ENCODE results near the gene SLC7A5. TPM values are rescaled to one million over a fixed set of nuclear protein-coding genes. Genes with fewer than 3 reads are reported as not detected.
"Not testable (repeated sequence)": the region's sequence is repeated elsewhere in the genome, so short reads cannot be mapped to it uniquely, and the experiment has no call there.

SLC7A5 gene
- total RNA-seq, 4 donors from 2014 or later, result 7.0 to 133 (median 19.1) TPM

GRCh38 chr16:87792205-87792565 lies 77.1 kb downstream of the SLC7A5 start:
- H3K27me3 ChIP-seq, result no peaks in the 10 kb centered on the region
- H3K36me3 ChIP-seq, result no peaks in the 10 kb centered on the region
- H3K9me3 ChIP-seq, result no peaks in the 10 kb centered on the region
- H3K4me1 ChIP-seq, result peaks cover 13 to 22% of the 10 kb centered on the region in 2 donors
- DNase-seq, result no peak
- intact Hi-C loops (cut with DNase I; ENCODE audit: low total_unique reads), result no loop called here
- ATAC-seq, result no peak
- no peak for TF ChIP-seq POLR2A (IDR thresholded peaks at IDR 0.05)
- no peak for TF ChIP-seq CTCF (IDR thresholded peaks at IDR 0.05 in 4 of 5, conservative IDR thresholded peaks at IDR 0.05 in 1 of 5)
- in situ Hi-C loops (cut with MboI; ENCODE audit: low sequenced_read_pairs in 4 of 4), result loop anchor here in 1 of 4 donors (25.0 kb wide), 1 partner anchor 95 kb away; no protein-coding TSS in a partner anchor
- peak overlapping the region in 2 of 4 donors; percentile 55 to 70 for H3K27ac ChIP-seq
- no peak overlapping the region for H3K4me3 ChIP-seq

- DNase-seq (peak in 1 of 2 donors; percentile 20), ATAC-seq (peak; percentile 27 to 32)
- no peaks in the 10 kb centered on the region for H3K9me3 ChIP-seq
- peaks cover 13 to 22% of the 10 kb centered on the region in 2 donors for H3K4me1 ChIP-seq
- no peaks in the 10 kb centered on the region for H3K27me3 ChIP-seq
- in situ Hi-C loops (cut with MboI; ENCODE audit: low sequenced_read_pairs in 4 of 4) (loop anchor here in 1 of 4 donors (25.0 kb wide), 1 partner anchor 96 kb away; no protein-coding TSS in a partner anchor), intact Hi-C loops (cut with DNase I; ENCODE audit: low total_unique reads) (no loop called here)
- no peak for TF ChIP-seq POLR2A (IDR thresholded peaks at IDR 0.05)
- no peak for TF ChIP-seq CTCF (IDR thresholded peaks at IDR 0.05 in 4 of 5, conservative IDR thresholded peaks at IDR 0.05 in 1 of 5)
- H3K36me3 ChIP-seq, result no peaks in the 10 kb centered on the region
- no peak overlapping the region for H3K4me3 ChIP-seq
- peak overlapping the region; percentile 55 to 70 (median 60) for H3K27ac ChIP-seq
Observed at GRCh38 chr16:87791295-87792204, 77.8 kb downstream of the SLC7A5 start.

- ATAC-seq (peak; percentile 77 to 80), DNase-seq (peak in 1 of 2 donors; percentile 74)
- intact Hi-C loops (cut with DNase I; ENCODE audit: low total_unique reads), result no loop called here
- Histone ChIP-seq H3K36me3 (no peaks in the 10 kb centered on the region), H3K27ac (peak overlapping the region; percentile 55 to 70 (median 60)), H3K27me3 (no peaks in the 10 kb centered on the region), H3K4me3 (no peak overlapping the region), H3K9me3 (no peaks in the 10 kb centered on the region), H3K4me1 (peaks cover 13 to 22% of the 10 kb centered on the region in 2 donors)
- TF ChIP-seq CTCF (IDR thresholded peaks at IDR 0.05 in 4 of 5, conservative IDR thresholded peaks at IDR 0.05 in 1 of 5), result no peak
- no peak for TF ChIP-seq POLR2A (IDR thresholded peaks at IDR 0.05)
- in situ Hi-C loops (cut with MboI; ENCODE audit: low sequenced_read_pairs in 4 of 4), result loop anchor here in 1 of 4 donors (25.0 kb wide), 1 partner anchor 97 kb away; no protein-coding TSS in a partner anchor
Observed at GRCh38 chr16:87790292-87791100, 78.8 kb downstream of the SLC7A5 start.

- in situ Hi-C loops (cut with MboI; ENCODE audit: low sequenced_read_pairs in 4 of 4) (loop anchor here in 2 of 4 donors (10.0 to 25.0 kb wide), 2 partner anchors 85 to 98 kb away; no protein-coding TSS in a partner anchor), intact Hi-C loops (cut with DNase I; ENCODE audit: low total_unique reads) (no loop called here)
- Histone ChIP-seq H3K9me3 (no peaks in the 10 kb centered on the region), H3K27me3 (no peaks in the 10 kb centered on the region), H3K27ac (peak overlapping the region in 1 of 4 donors; percentile 55), H3K36me3 (no peaks in the 10 kb centered on the region), H3K4me1 (peaks cover 13 to 22% of the 10 kb centered on the region in 2 donors), H3K4me3 (no peak overlapping the region)
- TF ChIP-seq CTCF (IDR thresholded peaks at IDR 0.05 in 4 of 5, conservative IDR thresholded peaks at IDR 0.05 in 1 of 5) (no peak), POLR2A (IDR thresholded peaks at IDR 0.05) (no peak)
- DNase-seq (peak in 1 of 2 donors; percentile 60), ATAC-seq (peak; percentile 31 to 67)
Observed at GRCh38 chr16:87789437-87790291, 79.6 kb downstream of the SLC7A5 start.

GRCh38 chr16:87788730-87789436 lies 80.4 kb downstream of the SLC7A5 start:
- DNase-seq; ATAC-seq; H3K27ac ChIP-seq; H3K27me3 ChIP-seq; H3K9me3 ChIP-seq; H3K4me3 ChIP-seq; H3K36me3 ChIP-seq; intact Hi-C loops (cut with DNase I; ENCODE audit: low total_unique reads): not testable (repeated sequence)
- H3K4me1 ChIP-seq, result peaks cover 13 to 22% of the 10 kb centered on the region in 2 donors
- in situ Hi-C loops (cut with MboI; ENCODE audit: low sequenced_read_pairs in 4 of 4), result loop anchor here in 2 of 4 donors (10.0 to 25.0 kb wide), 2 partner anchors 86 to 98 kb away; no protein-coding TSS in a partner anchor
